HL-60 (cell line): ENCODE measurements around the gene FAM78B.

ENCODE experiments used
- DNase-seq, 2 experiments: peaks; one replicate each; pipeline ENCODE4 v3.0.0-alpha.2; 2010 to 2020; ENCODE audit warnings: low read depth in 1 of 2, low spot score in 1 of 2
- H3K27ac ChIP-seq: fragments of 250-450 bp; sonication (Bioruptor Pico); replicated peaks from 2 replicates; pipeline ENCODE4 v1.5.1; 2020; ENCODE audit warnings: mild to moderate bottlenecking, moderate library complexity
- H3K27me3 ChIP-seq: fragments of 250-450 bp; sonication (Bioruptor Pico); 2 replicates; pipeline ENCODE4 v1.5.1; 2021; ENCODE audit warnings: mild to moderate bottlenecking, moderate library complexity; ENCODE audit not compliant: insufficient read depth, poor library complexity, severe bottlenecking
- H3K4me3 ChIP-seq: replicated peaks from 2 replicates; pipeline ENCODE4 v1.5.1; 2011; ENCODE audit warnings: mild to moderate bottlenecking, control low read depth, low read length; ENCODE audit not compliant: insufficient read depth
- GABPA ChIP-seq: IDR thresholded peaks from 2 replicates; pipeline ENCODE4 v1.6.1; 2012; ENCODE audit warnings: low read depth
- POLR2AphosphoS5 ChIP-seq: IDR thresholded peaks from 2 replicates; pipeline ENCODE4 v1.6.1; 2012; ENCODE audit warnings: low read depth
- SPI1 ChIP-seq: IDR thresholded peaks from 2 replicates; pipeline ENCODE4 v1.6.1; 2012; ENCODE audit warnings: low read depth, mild to moderate bottlenecking, borderline replicate concordance
- TF ChIP-seq, protein P1 (sequence below): IDR thresholded peaks from 2 replicates; pipeline ENCODE4 v1.6.1; 2012; ENCODE audit warnings: low read depth; ENCODE audit not compliant: insufficient replicate concordance
- TF ChIP-seq, protein P2 (sequence below): IDR thresholded peaks from one replicate; pipeline ENCODE4 v1.5.1; 2011; ENCODE audit warnings: low read length, control low read depth, inconsistent platforms; ENCODE audit not compliant: insufficient read depth

Gene FAM78B

DNA sequence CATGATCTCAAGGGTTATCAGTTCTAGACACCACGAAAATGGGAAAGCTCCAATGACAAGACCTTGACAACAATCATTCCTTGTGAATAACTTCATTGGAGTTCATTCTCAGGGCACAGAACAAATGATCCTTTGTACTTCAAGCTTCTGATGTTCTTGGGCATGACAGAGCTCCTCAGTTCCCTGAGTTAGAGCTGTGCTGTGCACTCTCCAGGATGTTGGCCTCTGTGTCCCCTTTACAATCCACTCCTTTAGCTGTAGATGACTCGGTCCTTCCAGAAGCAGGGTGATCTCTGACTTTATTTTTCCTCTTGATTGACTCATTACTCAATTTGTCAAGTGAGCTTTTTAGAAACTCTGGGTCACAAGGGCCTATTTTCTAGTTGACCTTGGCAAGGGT, 3.9 kb upstream of the FAM78B start:
- Histone ChIP-seq H3K27ac (no peak overlapping the region), H3K27me3 (peaks cover 6% of the 10 kb centered on the region), H3K4me3 (no peak overlapping the region)
- TF ChIP-seq GABPA (no peak), POLR2AphosphoS5 (no peak), SPI1 (no peak)
- TF ChIP-seq, protein P1, sequence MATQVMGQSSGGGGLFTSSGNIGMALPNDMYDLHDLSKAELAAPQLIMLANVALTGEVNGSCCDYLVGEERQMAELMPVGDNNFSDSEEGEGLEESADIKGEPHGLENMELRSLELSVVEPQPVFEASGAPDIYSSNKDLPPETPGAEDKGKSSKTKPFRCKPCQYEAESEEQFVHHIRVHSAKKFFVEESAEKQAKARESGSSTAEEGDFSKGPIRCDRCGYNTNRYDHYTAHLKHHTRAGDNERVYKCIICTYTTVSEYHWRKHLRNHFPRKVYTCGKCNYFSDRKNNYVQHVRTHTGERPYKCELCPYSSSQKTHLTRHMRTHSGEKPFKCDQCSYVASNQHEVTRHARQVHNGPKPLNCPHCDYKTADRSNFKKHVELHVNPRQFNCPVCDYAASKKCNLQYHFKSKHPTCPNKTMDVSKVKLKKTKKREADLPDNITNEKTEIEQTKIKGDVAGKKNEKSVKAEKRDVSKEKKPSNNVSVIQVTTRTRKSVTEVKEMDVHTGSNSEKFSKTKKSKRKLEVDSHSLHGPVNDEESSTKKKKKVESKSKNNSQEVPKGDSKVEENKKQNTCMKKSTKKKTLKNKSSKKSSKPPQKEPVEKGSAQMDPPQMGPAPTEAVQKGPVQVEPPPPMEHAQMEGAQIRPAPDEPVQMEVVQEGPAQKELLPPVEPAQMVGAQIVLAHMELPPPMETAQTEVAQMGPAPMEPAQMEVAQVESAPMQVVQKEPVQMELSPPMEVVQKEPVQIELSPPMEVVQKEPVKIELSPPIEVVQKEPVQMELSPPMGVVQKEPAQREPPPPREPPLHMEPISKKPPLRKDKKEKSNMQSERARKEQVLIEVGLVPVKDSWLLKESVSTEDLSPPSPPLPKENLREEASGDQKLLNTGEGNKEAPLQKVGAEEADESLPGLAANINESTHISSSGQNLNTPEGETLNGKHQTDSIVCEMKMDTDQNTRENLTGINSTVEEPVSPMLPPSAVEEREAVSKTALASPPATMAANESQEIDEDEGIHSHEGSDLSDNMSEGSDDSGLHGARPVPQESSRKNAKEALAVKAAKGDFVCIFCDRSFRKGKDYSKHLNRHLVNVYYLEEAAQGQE: no peak
- TF ChIP-seq, protein P2, sequence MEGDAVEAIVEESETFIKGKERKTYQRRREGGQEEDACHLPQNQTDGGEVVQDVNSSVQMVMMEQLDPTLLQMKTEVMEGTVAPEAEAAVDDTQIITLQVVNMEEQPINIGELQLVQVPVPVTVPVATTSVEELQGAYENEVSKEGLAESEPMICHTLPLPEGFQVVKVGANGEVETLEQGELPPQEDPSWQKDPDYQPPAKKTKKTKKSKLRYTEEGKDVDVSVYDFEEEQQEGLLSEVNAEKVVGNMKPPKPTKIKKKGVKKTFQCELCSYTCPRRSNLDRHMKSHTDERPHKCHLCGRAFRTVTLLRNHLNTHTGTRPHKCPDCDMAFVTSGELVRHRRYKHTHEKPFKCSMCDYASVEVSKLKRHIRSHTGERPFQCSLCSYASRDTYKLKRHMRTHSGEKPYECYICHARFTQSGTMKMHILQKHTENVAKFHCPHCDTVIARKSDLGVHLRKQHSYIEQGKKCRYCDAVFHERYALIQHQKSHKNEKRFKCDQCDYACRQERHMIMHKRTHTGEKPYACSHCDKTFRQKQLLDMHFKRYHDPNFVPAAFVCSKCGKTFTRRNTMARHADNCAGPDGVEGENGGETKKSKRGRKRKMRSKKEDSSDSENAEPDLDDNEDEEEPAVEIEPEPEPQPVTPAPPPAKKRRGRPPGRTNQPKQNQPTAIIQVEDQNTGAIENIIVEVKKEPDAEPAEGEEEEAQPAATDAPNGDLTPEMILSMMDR: no peak
- DNase-seq: no peak

DNA sequence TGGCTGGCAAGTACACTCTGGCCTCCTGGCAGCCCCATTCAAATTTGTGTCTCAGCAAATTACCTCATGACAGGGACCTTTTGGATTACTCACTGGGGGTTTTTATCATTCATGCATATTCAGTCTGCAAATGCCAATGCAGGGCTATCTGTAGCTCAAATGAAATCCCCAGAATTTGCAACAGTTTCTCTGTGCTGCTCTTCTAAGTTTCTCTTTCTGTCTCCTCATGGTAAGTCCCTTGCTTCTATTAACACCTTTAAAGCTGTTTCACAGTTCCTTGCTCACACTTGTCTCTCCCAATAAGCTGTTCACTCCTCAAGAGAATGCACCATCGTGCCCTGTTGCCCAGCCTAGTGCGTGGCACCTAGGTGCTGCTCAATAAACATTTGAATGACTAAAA, 3.3 kb upstream of the FAM78B start:
- Histone ChIP-seq H3K27ac (no peak overlapping the region), H3K4me3 (no peak overlapping the region), H3K27me3 (peaks cover 12% of the 10 kb centered on the region)
- no peak for DNase-seq
- no peak for TF ChIP-seq SPI1
- TF ChIP-seq, protein P2: no peak
- TF ChIP-seq GABPA: no peak
- TF ChIP-seq, protein P1: no peak
- TF ChIP-seq POLR2AphosphoS5: no peak

DNA sequence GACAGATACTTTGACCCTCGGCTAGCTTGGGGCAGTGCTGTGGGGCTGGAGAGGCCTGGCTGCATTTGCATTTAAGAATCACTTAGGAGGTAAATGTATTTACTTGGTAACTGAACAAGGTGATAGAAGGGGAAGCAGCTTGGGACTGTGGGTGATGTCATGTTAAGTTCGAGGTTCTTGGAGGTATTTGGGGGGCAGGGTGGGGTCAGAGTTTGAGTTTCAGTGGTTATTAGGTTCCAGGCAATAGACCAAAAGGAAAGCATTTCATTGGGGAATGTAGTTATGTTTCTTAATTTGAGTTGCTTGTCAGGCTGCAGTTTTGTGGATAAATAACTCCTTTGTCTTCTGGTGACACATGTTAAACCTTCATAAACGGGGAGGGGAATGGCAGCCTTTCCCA, 2.4 kb upstream of the FAM78B start:
- H3K4me3 ChIP-seq: no peak overlapping the region
- H3K27ac ChIP-seq: no peak overlapping the region
- peaks cover 21% of the 10 kb centered on the region for H3K27me3 ChIP-seq
- TF ChIP-seq, protein P2: no peak
- TF ChIP-seq SPI1 (no peak), GABPA (no peak), POLR2AphosphoS5 (no peak)
- TF ChIP-seq, protein P1: no peak
- no peak for DNase-seq
